Body of pancreas (tissue), 4 donors: ENCODE data around the gene PARP8. TPM values are rescaled to one million over a fixed set of nuclear protein-coding genes. Genes with fewer than 3 reads are reported as not detected.

ENCODE experiments used
- ATAC-seq: fragments of 150-250 bp; one replicate; pipeline ENCODE4 v1.9.1; 2016
- DNase-seq, 4 donors: peaks; one replicate each; pipeline ENCODE4 v3.0.0-alpha.2; 2019
- H3K27ac ChIP-seq, 4 donors: fragments of 200-600 bp; sonication (generic); 1 replicate in 3 of 4; 2 replicates in 1 of 4; pipeline versions ENCODE4 v1.5.1 to v1.6.1; 2016 to 2019; ENCODE audit warnings: mild to moderate bottlenecking in 1 of 4, mixed read lengths in 1 of 4, moderate library complexity in 1 of 4
- H3K27me3 ChIP-seq, 2 donors: fragments of 200-600 bp; sonication (generic); one replicate each; pipeline ENCODE4 v1.6.0; 2016; ENCODE audit warnings: mild to moderate bottlenecking in 1 of 2
- H3K36me3 ChIP-seq, 2 donors: fragments of 200-600 bp; sonication (generic); replicated peaks in 1 of 2; 2 replicates each; pipeline ENCODE4 v1.5.1; 2016; ENCODE audit warnings: low read depth in 2 of 2; ENCODE audit not compliant: insufficient read depth in 1 of 2
- H3K4me1 ChIP-seq: fragments of 200-600 bp; sonication (generic); one replicate; pipeline ENCODE4 v1.6.0; 2016
- H3K4me3 ChIP-seq, 2 donors: fragments of 200-600 bp; sonication (generic); 1 replicate in 1 of 2; 2 replicates in 1 of 2; pipeline ENCODE4 v1.5.1; 2016 to 2019
- H3K9me3 ChIP-seq, 3 donors: fragments of 200-600 bp; sonication (generic); 1 replicate in 2 of 3; 2 replicates in 1 of 3; pipeline ENCODE4 v1.5.1; 2016
- POLR2A ChIP-seq, 3 donors: fragments of 450-650 bp; IDR thresholded peaks; one replicate each; pipeline ENCODE4 v1.6.1; 2016; ENCODE audit warnings: antibody characterized with exemption in 3 of 3, mild to moderate bottlenecking in 2 of 3
- WGBS, 2 donors: methylation state at CpG; one replicate each; pipeline ENCODE4 v1.1.5; 2017; 5-methylcytosine and 5-hydroxymethylcytosine counted together
- intact Hi-C: fragments of 100-400 bp; cut with DNase I; formaldehyde crosslinking; loops from one replicate; pipeline ENCODE4 v1.15.1; 2023
- total RNA-seq, 2 donors: library from RNA; depleted of rRNA; stranded (reverse); fragments of >200 nt; gene quantifications; one replicate each; pipeline ENCODE4 v1.1.0, GENCODE V29; 2016
- TF ChIP-seq, protein P1 (sequence below), 7 experiments: fragments of 450-650 bp in 4 of 7; fragments of 200-600 bp in 3 of 7; sonication (generic) in 3 of 7; IDR thresholded peaks; one replicate each; pipeline ENCODE4 v1.5.1; 2016 to 2019; ENCODE audit warnings: antibody characterized with exemption in 7 of 7

Gene PARP8
- total RNA-seq, 2 donors from 2014 or later: 13.5 to 17.9 TPM

DNA sequence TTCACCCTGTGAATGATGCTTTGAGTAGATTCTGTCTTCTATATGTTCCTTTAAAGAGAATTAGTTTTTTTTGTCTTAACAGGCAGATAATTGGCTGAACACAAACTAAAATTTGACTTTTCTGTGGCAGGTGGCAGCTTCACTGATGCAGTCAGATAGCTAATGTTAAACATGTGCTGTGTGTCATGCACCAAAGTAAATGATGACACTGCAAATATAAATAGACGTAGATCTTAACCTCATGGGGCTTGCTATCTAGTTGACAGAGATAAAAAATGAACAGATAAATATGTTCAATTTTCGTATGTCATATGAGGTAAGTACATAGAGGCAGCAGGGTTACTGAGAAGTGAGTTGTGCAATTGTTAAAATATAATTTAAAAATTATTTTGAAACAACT is 82.7 kb downstream of the PARP8 start:
- H3K36me3 ChIP-seq: no peaks in the 10 kb centered on the region
- H3K27ac ChIP-seq: no peak overlapping the region
- no peaks in the 10 kb centered on the region for H3K27me3 ChIP-seq
- no peak for ATAC-seq
- H3K9me3 ChIP-seq: no peaks in the 10 kb centered on the region
- H3K4me1 ChIP-seq: peaks cover 15% of the 10 kb centered on the region
- intact Hi-C loops: no loop called here
- DNase-seq: no peak
- whole genome bisulfite sequencing, 2 donors: 32 to 34% methylated on average over 2 of the region's 2 CpGs
- TF ChIP-seq POLR2A (IDR thresholded peaks at IDR 0.05): no peak
- TF ChIP-seq, protein P1, sequence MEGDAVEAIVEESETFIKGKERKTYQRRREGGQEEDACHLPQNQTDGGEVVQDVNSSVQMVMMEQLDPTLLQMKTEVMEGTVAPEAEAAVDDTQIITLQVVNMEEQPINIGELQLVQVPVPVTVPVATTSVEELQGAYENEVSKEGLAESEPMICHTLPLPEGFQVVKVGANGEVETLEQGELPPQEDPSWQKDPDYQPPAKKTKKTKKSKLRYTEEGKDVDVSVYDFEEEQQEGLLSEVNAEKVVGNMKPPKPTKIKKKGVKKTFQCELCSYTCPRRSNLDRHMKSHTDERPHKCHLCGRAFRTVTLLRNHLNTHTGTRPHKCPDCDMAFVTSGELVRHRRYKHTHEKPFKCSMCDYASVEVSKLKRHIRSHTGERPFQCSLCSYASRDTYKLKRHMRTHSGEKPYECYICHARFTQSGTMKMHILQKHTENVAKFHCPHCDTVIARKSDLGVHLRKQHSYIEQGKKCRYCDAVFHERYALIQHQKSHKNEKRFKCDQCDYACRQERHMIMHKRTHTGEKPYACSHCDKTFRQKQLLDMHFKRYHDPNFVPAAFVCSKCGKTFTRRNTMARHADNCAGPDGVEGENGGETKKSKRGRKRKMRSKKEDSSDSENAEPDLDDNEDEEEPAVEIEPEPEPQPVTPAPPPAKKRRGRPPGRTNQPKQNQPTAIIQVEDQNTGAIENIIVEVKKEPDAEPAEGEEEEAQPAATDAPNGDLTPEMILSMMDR (IDR thresholded peaks at IDR 0.05): no peak
- H3K4me3 ChIP-seq: no peak overlapping the region

GRCh38 chr5:50749873-50750272 is 83.4 kb downstream of the PARP8 start:
- DNase-seq (no peak), ATAC-seq (no peak)
- TF ChIP-seq POLR2A (IDR thresholded peaks at IDR 0.05): no peak
- TF ChIP-seq, protein P1 (IDR thresholded peaks at IDR 0.05): no peak
- intact Hi-C loops: no loop called here
- H3K9me3 ChIP-seq: no peaks in the 10 kb centered on the region
- H3K36me3 ChIP-seq: no peaks in the 10 kb centered on the region
- no peaks in the 10 kb centered on the region for H3K27me3 ChIP-seq
- no peak overlapping the region for H3K4me3 ChIP-seq
- 60 to 74% methylated on average over 3 of the region's 3 CpGs for WGBS, 2 donors
- peaks cover 15% of the 10 kb centered on the region for H3K4me1 ChIP-seq
- no peak overlapping the region for H3K27ac ChIP-seq

GRCh38 chr5:50751064-50751657 is 84.7 kb downstream of the PARP8 start:
- TF ChIP-seq POLR2A (IDR thresholded peaks at IDR 0.05): no peak
- TF ChIP-seq, protein P1 (IDR thresholded peaks at IDR 0.05): peak; percentile 42 to 75 (median 68)
- Histone ChIP-seq H3K27ac (no peak overlapping the region), H3K4me3 (no peak overlapping the region), H3K27me3 (no peaks in the 10 kb centered on the region), H3K4me1 (peaks cover 4% of the 10 kb centered on the region), H3K36me3 (no peaks in the 10 kb centered on the region), H3K9me3 (no peaks in the 10 kb centered on the region)
- intact Hi-C loops: no loop called here
- peak; percentile 62 for ATAC-seq
- peak in 3 of 4 donors; percentile 33 to 58 (median 34) for DNase-seq
- WGBS, 2 donors: 63% methylated on average over 5 of the region's 5 CpGs

- DNase-seq: no peak
- H3K27me3 ChIP-seq: no peaks in the 10 kb centered on the region
- no peaks in the 10 kb centered on the region for H3K9me3 ChIP-seq
- TF ChIP-seq, protein P1 (IDR thresholded peaks at IDR 0.05): no peak
- TF ChIP-seq POLR2A (IDR thresholded peaks at IDR 0.05): no peak
- peaks cover 4% of the 10 kb centered on the region for H3K4me1 ChIP-seq
- intact Hi-C loops: no loop called here
- ATAC-seq: no peak
- no peaks in the 10 kb centered on the region for H3K36me3 ChIP-seq
- H3K4me3 ChIP-seq: no peak overlapping the region
- H3K27ac ChIP-seq: no peak overlapping the region
These were observed 86.4 kb downstream of the PARP8 start for GRCh38 chr5:50752800-50753199.
